WTC11 (cell line): Measurements from ENCODE around the gene BABAM2.

Experiments
- CBFB ChIP-seq: sonication (generic); formaldehyde crosslinking; IDR thresholded peaks from 2 replicates; pipeline ENCODE4 v1.8.1; 2022; ENCODE audit warnings: mild to moderate bottlenecking, low read depth, missing genetic modification reagents
- CTCF ChIP-seq: fragments of 200-600 bp; IDR thresholded peaks from 2 replicates; pipeline ENCODE4 v1.8.0; 2022; ENCODE audit warnings: antibody characterized with exemption
- ESRRA ChIP-seq: sonication (generic); formaldehyde crosslinking; IDR thresholded peaks from 2 replicates; pipeline ENCODE4 v1.8.1; 2022; ENCODE audit warnings: mild to moderate bottlenecking, missing genetic modification reagents, borderline replicate concordance
- ETV6 ChIP-seq: sonication (generic); formaldehyde crosslinking; IDR thresholded peaks from 2 replicates; pipeline ENCODE4 v1.8.1; 2022; ENCODE audit warnings: mild to moderate bottlenecking, missing genetic modification reagents
- PREB ChIP-seq: sonication (generic); formaldehyde crosslinking; IDR thresholded peaks from 2 replicates; pipeline ENCODE4 v1.8.1; 2022; ENCODE audit warnings: mild to moderate bottlenecking, missing genetic modification reagents, moderate library complexity, borderline replicate concordance
- USF2 ChIP-seq: sonication (generic); formaldehyde crosslinking; IDR thresholded peaks from 2 replicates; pipeline ENCODE4 v1.8.1; 2023; ENCODE audit warnings: mild to moderate bottlenecking, missing genetic modification reagents, moderate library complexity

GRCh38 chr2:27996156-27996922 is 105.8 kb downstream of the BABAM2 start:
- TF ChIP-seq CBFB (no peak), ESRRA (no peak), USF2 (no peak), CTCF (no peak), PREB (CRISPR knock-in tag) (no peak), ETV6 (CRISPR knock-in tag) (no peak)
